HepG2 (cell line): Measurements from ENCODE around the gene RMND5A. TPM values are rescaled to one million over a fixed set of nuclear protein-coding genes. Genes with fewer than 3 reads are reported as not detected.
A peak's percentile ranks its signal among the peaks of the same experiment; 100 is the strongest.

Source experiments
- ASH2L ChIP-seq: fragments of 300-600, 200-600 bp; sonication (generic); IDR thresholded peaks from 2 replicates; pipeline ENCODE4 v1.7.0; 2017; ENCODE audit warnings: low read depth, mild to moderate bottlenecking, moderate library complexity, mixed read lengths, low read length; ENCODE audit not compliant: insufficient read length
- ATF7 ChIP-seq, 2 experiments: fragments of 450-650 bp in 1 of 2; sonication (generic) in 1 of 2; formaldehyde crosslinking in 1 of 2; IDR thresholded peaks; 2 replicates each; pipeline versions ENCODE4 v1.4.0 to v1.6.1; 2016 to 2020; ENCODE audit warnings: antibody characterized with exemption in 1 of 2, mild to moderate bottlenecking in 1 of 2, missing genetic modification reagents in 1 of 2
- ELK4 ChIP-seq: sonication (generic); formaldehyde crosslinking; IDR thresholded peaks from 2 replicates; pipeline ENCODE4 v1.9.0; 2021; ENCODE audit warnings: missing genetic modification reagents, borderline replicate concordance
- FOSL2 ChIP-seq: sonication (generic); formaldehyde crosslinking; IDR thresholded peaks from 2 replicates; pipeline ENCODE4 v1.4.0; 2020; ENCODE audit warnings: missing genetic modification reagents
- FOXA3 ChIP-seq: IDR thresholded peaks from 2 replicates; pipeline ENCODE4 v1.6.1; 2016; ENCODE audit warnings: missing genetic modification reagents, missing compliant biosample characterization
- HMGXB4 ChIP-seq, 2 experiments: sonication (generic) in 1 of 2; formaldehyde crosslinking in 1 of 2; IDR thresholded peaks; 2 replicates each; pipeline versions ENCODE4 v1.4.0 to v1.6.1; 2018 to 2020; ENCODE audit warnings: missing genetic modification reagents in 2 of 2, borderline replicate concordance in 1 of 2, low read depth in 1 of 2, mild to moderate bottlenecking in 1 of 2, missing biosample characterization in 1 of 2
- JUN ChIP-seq: sonication (generic); formaldehyde crosslinking; IDR thresholded peaks from 2 replicates; pipeline ENCODE4 v1.4.0; 2020; ENCODE audit warnings: mild to moderate bottlenecking, missing genetic modification reagents
- JUND ChIP-seq: sonication (generic); formaldehyde crosslinking; IDR thresholded peaks from 2 replicates; pipeline ENCODE4 v1.8.0; 2022; ENCODE audit warnings: mild to moderate bottlenecking, missing genetic modification reagents
- NFE2L2 ChIP-seq: fragments of 150-350 bp; IDR thresholded peaks from 2 replicates; pipeline ENCODE4 v1.6.1; 2014; ENCODE audit warnings: low read length
- NFKB2 ChIP-seq: sonication (generic); formaldehyde crosslinking; IDR thresholded peaks from 2 replicates; pipeline ENCODE4 v1.4.0; 2020; ENCODE audit warnings: missing genetic modification reagents, borderline replicate concordance
- PAF1 ChIP-seq: IDR thresholded peaks from 2 replicates; pipeline ENCODE4 v1.6.1; 2016; ENCODE audit warnings: missing genetic modification reagents, missing compliant biosample characterization
- POGZ ChIP-seq: sonication (generic); formaldehyde crosslinking; IDR thresholded peaks from 2 replicates; pipeline ENCODE4 v1.4.0; 2020; ENCODE audit warnings: mild to moderate bottlenecking, missing genetic modification reagents
- TFAP4 ChIP-seq: sonication (generic); IDR thresholded peaks from 2 replicates; pipeline ENCODE4 v1.6.1; 2016; ENCODE audit warnings: low read depth, borderline replicate concordance
- TGIF2 ChIP-seq: IDR thresholded peaks from 2 replicates; pipeline ENCODE4 v1.6.1; 2016; ENCODE audit warnings: control low read depth, missing compliant biosample characterization
- TRIM24 ChIP-seq: sonication (generic); formaldehyde crosslinking; IDR thresholded peaks from 2 replicates; pipeline ENCODE4 v1.8.0; 2022; ENCODE audit warnings: mild to moderate bottlenecking, missing genetic modification reagents
- ZBTB33 ChIP-seq: sonication (generic); formaldehyde crosslinking; IDR thresholded peaks from 2 replicates; pipeline ENCODE4 v1.4.0; 2020; ENCODE audit warnings: missing genetic modification reagents
- ZNF607 ChIP-seq: sonication (generic); formaldehyde crosslinking; IDR thresholded peaks from 2 replicates; pipeline ENCODE4 v1.5.1; 2020; ENCODE audit warnings: missing genetic modification reagents, mild to moderate bottlenecking, borderline replicate concordance
- ZNF674 ChIP-seq: sonication (generic); formaldehyde crosslinking; IDR thresholded peaks from 2 replicates; pipeline ENCODE4 v1.5.0; 2020; ENCODE audit warnings: low read depth, mild to moderate bottlenecking, missing genetic modification reagents
- ZNF891 ChIP-seq: sonication (generic); formaldehyde crosslinking; IDR thresholded peaks from 2 replicates; pipeline ENCODE4 v1.5.0; 2020; ENCODE audit warnings: mild to moderate bottlenecking, missing genetic modification reagents
- polyA plus RNA-seq, 8 experiments: library from polyadenylated mRNA; depleted of rRNA in 3 of 8; stranded (reverse) in 7 of 8; unstranded in 1 of 8; fragments of >200 nt; fragmentation: Illumina TruSeq in 4 of 8; extraction: Trizol in 4 of 8; gene quantifications; 2 replicates each; pipeline versions ENCODE4 v1.2.1 to v1.2.3, GENCODE V29; 2011 to 2016; ENCODE audit warnings: low read depth in 4 of 8, missing spikeins in 1 of 8, mixed read lengths in 1 of 8; ENCODE audit not compliant: insufficient read depth in 1 of 8
- total RNA-seq, 5 experiments: library from RNA; depleted of rRNA; stranded (reverse); fragments of >200 nt; fragmentation: Illumina TruSeq; extraction: Trizol; gene quantifications; 2 replicates each; pipeline ENCODE4 v1.2.3, GENCODE V29; 2016; ENCODE audit warnings: low read depth in 1 of 5
- TF ChIP-seq, protein P1 (sequence below): sonication (generic); formaldehyde crosslinking; IDR thresholded peaks from 2 replicates; pipeline ENCODE4 v1.4.0; 2020; ENCODE audit warnings: low read depth, missing genetic modification reagents

Gene RMND5A
- total and polyA plus RNA-seq, 2 of the 13 experiments (the other 11 are each of a cell fraction or from before 2014, with no cell fraction given): 31.0 to 66.4 TPM

DNA sequence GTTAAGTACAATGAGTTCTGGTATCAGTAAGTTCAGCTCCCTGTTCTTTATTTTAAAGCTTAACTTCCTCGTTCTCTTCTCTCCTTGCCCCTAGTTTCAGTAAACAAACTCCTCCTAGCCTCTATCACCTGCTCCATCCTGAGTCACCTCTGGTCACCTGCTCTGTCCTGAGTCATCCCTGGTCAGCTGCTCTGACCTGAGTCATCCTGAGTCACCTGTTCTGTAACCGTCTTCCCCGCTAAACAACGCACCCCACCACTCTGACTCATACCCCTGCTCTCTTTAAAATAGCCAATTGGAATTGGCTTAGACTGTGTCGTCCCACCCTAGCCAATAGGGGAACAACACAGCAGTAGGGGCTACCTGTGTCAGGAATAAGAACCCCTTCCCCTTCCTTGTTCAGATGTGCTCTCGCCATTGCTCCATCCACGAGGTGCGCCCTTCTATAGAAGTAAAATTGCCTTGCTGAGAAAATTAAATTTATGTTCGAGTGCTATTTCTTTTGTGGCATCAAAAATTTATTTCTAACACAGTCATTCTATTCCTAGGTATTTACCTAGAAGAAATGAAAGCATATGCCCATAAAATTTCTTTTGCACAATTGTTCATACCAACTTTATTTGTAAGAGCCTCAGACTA is 24.9 kb upstream of the RMND5A start (continued):
- TF ChIP-seq, protein P1, sequence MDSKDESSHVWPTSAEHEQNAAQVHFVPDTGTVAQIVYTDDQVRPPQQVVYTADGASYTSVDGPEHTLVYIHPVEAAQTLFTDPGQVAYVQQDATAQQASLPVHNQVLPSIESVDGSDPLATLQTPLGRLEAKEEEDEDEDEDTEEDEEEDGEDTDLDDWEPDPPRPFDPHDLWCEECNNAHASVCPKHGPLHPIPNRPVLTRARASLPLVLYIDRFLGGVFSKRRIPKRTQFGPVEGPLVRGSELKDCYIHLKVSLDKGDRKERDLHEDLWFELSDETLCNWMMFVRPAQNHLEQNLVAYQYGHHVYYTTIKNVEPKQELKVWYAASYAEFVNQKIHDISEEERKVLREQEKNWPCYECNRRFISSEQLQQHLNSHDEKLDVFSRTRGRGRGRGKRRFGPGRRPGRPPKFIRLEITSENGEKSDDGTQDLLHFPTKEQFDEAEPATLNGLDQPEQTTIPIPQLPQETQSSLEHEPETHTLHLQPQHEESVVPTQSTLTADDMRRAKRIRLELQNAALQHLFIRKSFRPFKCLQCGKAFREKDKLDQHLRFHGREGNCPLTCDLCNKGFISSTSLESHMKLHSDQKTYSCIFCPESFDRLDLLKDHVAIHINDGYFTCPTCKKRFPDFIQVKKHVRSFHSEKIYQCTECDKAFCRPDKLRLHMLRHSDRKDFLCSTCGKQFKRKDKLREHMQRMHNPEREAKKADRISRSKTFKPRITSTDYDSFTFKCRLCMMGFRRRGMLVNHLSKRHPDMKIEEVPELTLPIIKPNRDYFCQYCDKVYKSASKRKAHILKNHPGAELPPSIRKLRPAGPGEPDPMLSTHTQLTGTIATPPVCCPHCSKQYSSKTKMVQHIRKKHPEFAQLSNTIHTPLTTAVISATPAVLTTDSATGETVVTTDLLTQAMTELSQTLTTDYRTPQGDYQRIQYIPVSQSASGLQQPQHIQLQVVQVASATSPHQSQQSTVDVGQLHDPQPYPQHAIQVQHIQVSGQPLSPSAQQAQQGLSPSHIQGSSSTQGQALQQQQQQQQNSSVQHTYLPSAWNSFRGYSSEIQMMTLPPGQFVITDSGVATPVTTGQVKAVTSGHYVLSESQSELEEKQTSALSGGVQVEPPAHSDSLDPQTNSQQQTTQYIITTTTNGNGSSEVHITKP: peak; percentile 47; the same call in 1 of the 2 replicates
- TF ChIP-seq TFAP4 (peak; percentile 93), ZNF607 (no peak), FOSL2 (CRISPR knock-in tag) (peak; percentile 99), ZNF891 (CRISPR knock-in tag) (no peak), FOXA3 (CRISPR knock-in tag) (0 out of 2 replicates have a peak, but pooled peaks have one; percentile 34), JUND (peak; percentile 59; the same call in 1 of the 2 replicates), POGZ (CRISPR knock-in tag) (peak; percentile 85), TGIF2 (CRISPR knock-in tag) (no peak), ASH2L (no peak), NFKB2 (no peak), JUN (CRISPR knock-in tag) (peak; percentile 94), ZBTB33 (CRISPR knock-in tag) (peak; percentile 99), TRIM24 (CRISPR knock-in tag) (no peak), ELK4 (CRISPR knock-in tag) (no peak), ATF7 (IDR thresholded peaks at IDR 0.05) (0 out of 2 replicates have a peak, but pooled peaks have one; percentile 14), ATF7 (CRISPR knock-in tag; IDR thresholded peaks at IDR 0.05) (no peak), NFE2L2 (peak; percentile 89), ZNF674 (CRISPR knock-in tag) (no peak), HMGXB4 (CRISPR knock-in tag; IDR thresholded peaks at IDR 0.05; ENCODE audit: borderline replicate concordance in 1 of 2, low read depth in 1 of 2) (no peak), PAF1 (CRISPR knock-in tag) (no peak)
